IPS-18a (cell line): Measurements from ENCODE around the gene OTOR.

Experiments used
- H3K27ac ChIP-seq: one replicate; pipeline ENCODE4 v1.5.1; 2013; ENCODE audit warnings: low read length
- H3K27me3 ChIP-seq: one replicate; pipeline ENCODE4 v1.6.1; 2013; ENCODE audit warnings: mild to moderate bottlenecking, low read length; ENCODE audit not compliant: control insufficient read depth, insufficient read depth
- H3K36me3 ChIP-seq: one replicate; pipeline ENCODE4 v1.6.1; 2013; ENCODE audit warnings: low read depth, low read length; ENCODE audit not compliant: control insufficient read depth
- H3K4me1 ChIP-seq: one replicate; pipeline ENCODE4 v1.6.1; 2013; ENCODE audit warnings: low read depth, low read length; ENCODE audit not compliant: control insufficient read depth
- H3K4me3 ChIP-seq: one replicate; pipeline ENCODE4 v1.5.1; 2013; ENCODE audit warnings: low read length
- H3K9ac ChIP-seq: one replicate; pipeline ENCODE4 v1.6.1; 2013; ENCODE audit warnings: mild to moderate bottlenecking, low read length, moderate library complexity
- H3K9me3 ChIP-seq: one replicate; pipeline ENCODE4 v1.6.1; 2013; ENCODE audit warnings: low read depth, low read length; ENCODE audit not compliant: control insufficient read depth

OTOR gene

GRCh38 chr20:16714751-16715150, 33.4 kb upstream of the OTOR start:
- Histone ChIP-seq H3K9me3 (no peaks in the 10 kb centered on the region), H3K27me3 (no peaks in the 10 kb centered on the region), H3K27ac (no peak overlapping the region), H3K4me1 (peaks cover 5% of the 10 kb centered on the region), H3K36me3 (no peaks in the 10 kb centered on the region), H3K4me3 (no peak overlapping the region), H3K9ac (no peak overlapping the region)

DNA sequence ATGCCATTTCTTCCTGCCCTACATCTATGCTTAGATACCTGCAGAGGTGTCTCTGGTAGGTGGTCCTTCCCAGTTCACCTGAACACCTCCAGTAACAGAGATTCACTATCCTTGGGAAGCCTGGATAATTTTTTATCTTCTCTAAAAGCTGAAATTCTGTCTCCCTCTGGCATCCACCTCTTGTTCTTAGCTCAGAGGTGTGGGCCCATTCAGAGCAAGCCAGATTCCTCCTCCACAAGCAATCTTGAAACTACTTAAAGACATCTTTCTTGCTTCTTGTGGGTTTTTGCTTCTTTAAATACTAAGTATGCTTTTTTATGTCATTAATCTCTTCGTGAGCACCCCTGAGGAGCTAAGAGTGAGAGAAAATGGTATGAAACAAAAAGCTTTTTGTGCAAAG, 28.7 kb upstream of the OTOR start:
- Histone ChIP-seq H3K9me3 (no peaks in the 10 kb centered on the region), H3K27ac (no peak overlapping the region), H3K27me3 (peaks cover 21% of the 10 kb centered on the region), H3K9ac (no peak overlapping the region), H3K36me3 (no peaks in the 10 kb centered on the region), H3K4me3 (no peak overlapping the region), H3K4me1 (peaks cover 5% of the 10 kb centered on the region)

GRCh38 chr20:16729080-16729479, 19.1 kb upstream of the OTOR start:
- Histone ChIP-seq H3K9ac (peak overlapping the region; percentile 49), H3K27ac (peak overlapping the region; percentile 69)

GRCh38 chr20:16729565-16730460, 18.3 kb upstream of the OTOR start, which contains the start of gene SNRPB2:
SNRPB2 (plus strand) TSS chr20:16730026; CDS start chr20:16731703, 1,677 bp downstream.
- Histone ChIP-seq H3K4me1 (peaks cover 7% of the 10 kb centered on the region), H3K4me3 (peak within 1 kb of the TSS; percentile 87), H3K27me3 (peaks cover 18% of the 10 kb centered on the region), H3K27ac (peak within 1 kb of the TSS; percentile 69), H3K36me3 (peaks cover 29% of the 10 kb centered on the region), H3K9me3 (no peaks in the 10 kb centered on the region), H3K9ac (peak within 1 kb of the TSS; percentile 84)

More at GRCh38 chr20:16729080-16729479, 19.1 kb upstream of the OTOR start:
- Histone ChIP-seq H3K4me1 (peaks cover 7% of the 10 kb centered on the region), H3K4me3 (peak overlapping the region; percentile 87), H3K9me3 (no peaks in the 10 kb centered on the region), H3K36me3 (peaks cover 21% of the 10 kb centered on the region), H3K27me3 (peaks cover 20% of the 10 kb centered on the region)

DNA sequence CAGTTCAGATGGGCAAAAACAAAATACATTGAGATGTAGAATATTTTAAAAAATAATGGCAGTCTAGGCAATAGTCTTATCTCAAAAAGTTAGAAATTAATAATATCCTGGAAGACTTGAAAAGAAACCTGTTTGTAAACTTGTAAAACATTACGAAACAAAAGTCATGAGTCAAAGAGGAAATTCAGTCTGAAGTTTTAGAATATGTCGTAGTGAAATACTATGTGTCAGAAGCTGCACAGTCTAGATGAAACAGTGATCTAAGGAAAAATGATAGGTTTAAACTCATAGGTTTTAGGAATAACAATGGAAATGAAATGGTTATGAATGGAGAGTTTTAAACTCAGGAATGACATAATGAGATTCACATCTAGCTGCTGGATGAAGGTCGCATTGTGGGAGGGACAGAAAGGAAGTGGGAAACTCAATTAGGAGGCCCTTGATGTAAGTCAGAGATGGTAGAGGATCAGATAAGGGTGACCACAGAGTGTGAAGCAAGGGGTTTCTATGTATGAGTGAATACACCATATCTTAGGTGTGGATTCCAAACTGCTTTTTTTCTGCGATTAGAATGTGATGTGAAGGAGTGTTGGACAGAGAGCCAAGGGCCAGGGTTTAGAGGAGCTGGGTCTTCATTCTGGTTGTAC, 15.5 kb upstream of the OTOR start:
- no peak overlapping the region for H3K27ac ChIP-seq
- H3K4me1 ChIP-seq, result peaks cover 7% of the 10 kb centered on the region
- H3K27me3 ChIP-seq, result peaks cover 6% of the 10 kb centered on the region
- H3K9ac ChIP-seq, result no peak overlapping the region
- no peaks in the 10 kb centered on the region for H3K9me3 ChIP-seq
- H3K36me3 ChIP-seq, result peaks cover 50% of the 10 kb centered on the region
- no peak overlapping the region for H3K4me3 ChIP-seq

DNA sequence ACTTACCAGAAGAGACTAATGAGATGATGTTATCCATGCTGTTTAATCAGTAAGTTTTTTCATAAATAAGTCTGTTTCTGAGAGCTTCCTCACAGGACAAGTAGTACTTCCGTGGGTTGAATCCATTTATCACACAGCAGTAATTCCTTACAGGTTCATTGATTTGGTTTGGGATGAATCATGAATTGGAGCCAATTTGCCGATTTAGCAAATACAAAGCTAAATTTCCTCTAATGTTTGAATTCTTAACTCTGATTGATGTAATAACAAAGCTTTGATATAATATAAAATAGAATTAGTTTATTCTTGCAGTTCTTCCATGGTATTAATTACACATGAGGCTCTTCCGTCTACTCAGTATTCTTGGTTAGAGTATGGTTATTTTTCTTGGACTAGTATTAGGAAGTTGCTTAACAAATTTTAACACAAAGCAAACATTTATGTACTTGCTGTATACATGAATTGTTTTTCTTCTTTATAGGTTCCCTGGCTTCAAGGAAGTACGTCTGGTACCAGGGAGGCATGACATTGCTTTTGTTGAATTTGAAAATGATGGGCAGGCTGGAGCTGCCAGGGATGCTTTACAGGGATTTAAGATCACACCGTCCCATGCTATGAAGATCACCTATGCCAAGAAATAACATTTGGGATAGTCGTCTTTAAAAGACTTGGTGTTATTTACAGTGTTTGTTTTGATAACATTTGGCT, 7.6 kb upstream of the OTOR start:
- Histone ChIP-seq H3K4me3 (no peak overlapping the region), H3K9me3 (no peaks in the 10 kb centered on the region), H3K27ac (no peak overlapping the region), H3K9ac (no peak overlapping the region), H3K27me3 (no peaks in the 10 kb centered on the region), H3K36me3 (peaks cover 49% of the 10 kb centered on the region), H3K4me1 (no peaks in the 10 kb centered on the region)

- Histone ChIP-seq H3K4me1 (no peaks in the 10 kb centered on the region), H3K27me3 (no peaks in the 10 kb centered on the region), H3K36me3 (peaks cover 29% of the 10 kb centered on the region), H3K4me3 (no peak overlapping the region), H3K27ac (no peak overlapping the region), H3K9ac (no peak overlapping the region), H3K9me3 (no peaks in the 10 kb centered on the region)
These were observed 3.9 kb upstream of the OTOR start for GRCh38 chr20:16744178-16744807.

- Histone ChIP-seq H3K27me3 (no peaks in the 10 kb centered on the region), H3K4me1 (no peaks in the 10 kb centered on the region), H3K9me3 (no peaks in the 10 kb centered on the region), H3K27ac (no peak overlapping the region), H3K4me3 (no peak overlapping the region), H3K9ac (no peak overlapping the region), H3K36me3 (peaks cover 20% of the 10 kb centered on the region)
These were observed 3.0 kb upstream of the OTOR start for GRCh38 chr20:16745204-16745603.

GRCh38 chr20:16747291-16747811, 807 bp upstream of the OTOR start:
- H3K27me3 ChIP-seq, result no peaks in the 10 kb centered on the region
- no peaks in the 10 kb centered on the region for H3K9me3 ChIP-seq
- H3K4me3 ChIP-seq, result no peak overlapping the region
- no peak overlapping the region for H3K27ac ChIP-seq
- no peak overlapping the region for H3K9ac ChIP-seq
- H3K36me3 ChIP-seq, result peaks cover under 1% of the 10 kb centered on the region
- H3K4me1 ChIP-seq, result no peaks in the 10 kb centered on the region

GRCh38 chr20:16749573-16749972, 1.4 kb downstream of the OTOR start:
- Histone ChIP-seq H3K36me3 (no peaks in the 10 kb centered on the region), H3K4me1 (peaks cover 5% of the 10 kb centered on the region), H3K27me3 (no peaks in the 10 kb centered on the region), H3K4me3 (no peak overlapping the region), H3K27ac (no peak overlapping the region), H3K9me3 (no peaks in the 10 kb centered on the region), H3K9ac (no peak overlapping the region)

DNA sequence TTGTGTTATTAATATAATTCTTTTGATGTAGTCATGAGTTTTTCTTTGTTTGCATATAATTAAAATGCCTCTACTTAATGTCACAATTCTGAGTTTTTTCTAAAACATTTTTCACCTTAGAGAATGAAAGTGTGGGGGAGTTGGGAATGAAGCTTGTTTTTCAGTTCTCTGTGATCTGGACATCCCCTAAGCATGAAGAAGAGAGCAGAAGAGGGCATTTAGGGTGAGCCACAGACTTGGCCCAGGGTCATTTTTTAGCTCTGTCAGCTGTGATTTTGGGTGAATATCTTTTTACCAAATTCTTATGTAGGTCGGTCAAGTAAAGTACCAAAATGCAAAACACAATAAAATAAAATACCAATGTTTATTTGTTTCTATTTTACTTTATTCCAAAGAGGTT, 3.9 kb downstream of the OTOR start:
- H3K9me3 ChIP-seq, result no peaks in the 10 kb centered on the region
- no peaks in the 10 kb centered on the region for H3K27me3 ChIP-seq
- no peak overlapping the region for H3K4me3 ChIP-seq
- no peaks in the 10 kb centered on the region for H3K36me3 ChIP-seq
- no peak overlapping the region for H3K9ac ChIP-seq
- H3K27ac ChIP-seq, result no peak overlapping the region
- H3K4me1 ChIP-seq, result peaks cover 5% of the 10 kb centered on the region
